ENCODE data around the gene KIAA0825.

Gene KIAA0825

GRCh38 chr5:94501365-94501764, 117.0 kb downstream of the KIAA0825 start:
- Histone ChIP-seq H3K9ac (ENCODE audit: low read length in 2 of 2) (no peak overlapping the region), H3K27ac (ENCODE audit: low read length) (no peak overlapping the region), H3K4me1 (ENCODE audit: control insufficient read depth, insufficient read depth, low read length) (no peaks in the 10 kb centered on the region), H3K27me3 (ENCODE audit: control insufficient read depth in 1 of 2, insufficient read depth in 2 of 2, low read length in 2 of 2) (no peaks in the 10 kb centered on the region), H3K4me3 (ENCODE audit: low read length in 2 of 2) (no peak overlapping the region), H3K9me3 (ENCODE audit: control insufficient read depth in 2 of 2, low read length in 2 of 2) (no peaks in the 10 kb centered on the region), H3K36me3 (ENCODE audit: control insufficient read depth in 2 of 2, insufficient read depth in 2 of 2, low read length in 2 of 2) (no peaks in the 10 kb centered on the region)

GRCh38 chr5:94499806-94500205, 118.6 kb downstream of the KIAA0825 start:
- no peak overlapping the region for H3K4me3 ChIP-seq (ENCODE audit: low read length in 2 of 2)
- no peaks in the 10 kb centered on the region for H3K36me3 ChIP-seq (ENCODE audit: control insufficient read depth in 2 of 2, insufficient read depth in 2 of 2, low read length in 2 of 2)
- no peaks in the 10 kb centered on the region for H3K4me1 ChIP-seq (ENCODE audit: control insufficient read depth, insufficient read depth, low read length)
- no peaks in the 10 kb centered on the region for H3K27me3 ChIP-seq (ENCODE audit: control insufficient read depth in 1 of 2, insufficient read depth in 2 of 2, low read length in 2 of 2)
- no peak overlapping the region for H3K9ac ChIP-seq (ENCODE audit: low read length in 2 of 2)
- no peak overlapping the region for H3K27ac ChIP-seq (ENCODE audit: low read length)
- H3K9me3 ChIP-seq (ENCODE audit: control insufficient read depth in 2 of 2, low read length in 2 of 2) = no peaks in the 10 kb centered on the region

- no peak overlapping the region for H3K27ac ChIP-seq (ENCODE audit: low read length)
- no peak overlapping the region for H3K9ac ChIP-seq (ENCODE audit: low read length in 2 of 2)
- H3K4me3 ChIP-seq (ENCODE audit: low read length in 2 of 2) = no peak overlapping the region
- no peaks in the 10 kb centered on the region for H3K9me3 ChIP-seq (ENCODE audit: control insufficient read depth in 2 of 2, low read length in 2 of 2)
- no peaks in the 10 kb centered on the region for H3K36me3 ChIP-seq (ENCODE audit: control insufficient read depth in 2 of 2, insufficient read depth in 2 of 2, low read length in 2 of 2)
- no peaks in the 10 kb centered on the region for H3K4me1 ChIP-seq (ENCODE audit: control insufficient read depth, insufficient read depth, low read length)
- no peaks in the 10 kb centered on the region for H3K27me3 ChIP-seq (ENCODE audit: control insufficient read depth in 1 of 2, insufficient read depth in 2 of 2, low read length in 2 of 2)
Measured at GRCh38 chr5:94498199-94498598, 120.2 kb downstream of the KIAA0825 start.

- no peak overlapping the region for H3K4me3 ChIP-seq (ENCODE audit: low read length in 2 of 2)
- no peaks in the 10 kb centered on the region for H3K27me3 ChIP-seq (ENCODE audit: control insufficient read depth in 1 of 2, insufficient read depth in 2 of 2, low read length in 2 of 2)
- H3K36me3 ChIP-seq (ENCODE audit: control insufficient read depth in 2 of 2, insufficient read depth in 2 of 2, low read length in 2 of 2) = no peaks in the 10 kb centered on the region
- H3K4me1 ChIP-seq (ENCODE audit: control insufficient read depth, insufficient read depth, low read length) = no peaks in the 10 kb centered on the region
- H3K27ac ChIP-seq (ENCODE audit: low read length) = no peak overlapping the region
- H3K9ac ChIP-seq (ENCODE audit: low read length in 2 of 2) = no peak overlapping the region
- no peaks in the 10 kb centered on the region for H3K9me3 ChIP-seq (ENCODE audit: control insufficient read depth in 2 of 2, low read length in 2 of 2)
Measured at GRCh38 chr5:94485067-94485466, 133.3 kb downstream of the KIAA0825 start.

GRCh38 chr5:94481059-94481458, 137.3 kb downstream of the KIAA0825 start:
- Histone ChIP-seq H3K9me3 (ENCODE audit: control insufficient read depth in 2 of 2, low read length in 2 of 2) (no peaks in the 10 kb centered on the region), H3K36me3 (ENCODE audit: control insufficient read depth in 2 of 2, insufficient read depth in 2 of 2, low read length in 2 of 2) (peaks cover 2 to 5% of the 10 kb centered on the region in 2 donors), H3K27ac (ENCODE audit: low read length) (no peak overlapping the region), H3K27me3 (ENCODE audit: control insufficient read depth in 1 of 2, insufficient read depth in 2 of 2, low read length in 2 of 2) (no peaks in the 10 kb centered on the region), H3K4me3 (ENCODE audit: low read length in 2 of 2) (no peak overlapping the region), H3K9ac (ENCODE audit: low read length in 2 of 2) (no peak overlapping the region), H3K4me1 (ENCODE audit: control insufficient read depth, insufficient read depth, low read length) (no peaks in the 10 kb centered on the region)

- Histone ChIP-seq H3K9me3 (ENCODE audit: control insufficient read depth in 2 of 2, low read length in 2 of 2) (no peaks in the 10 kb centered on the region), H3K4me3 (ENCODE audit: low read length in 2 of 2) (no peak overlapping the region), H3K27me3 (ENCODE audit: control insufficient read depth in 1 of 2, insufficient read depth in 2 of 2, low read length in 2 of 2) (no peaks in the 10 kb centered on the region), H3K36me3 (ENCODE audit: control insufficient read depth in 2 of 2, insufficient read depth in 2 of 2, low read length in 2 of 2) (peaks cover 2 to 5% of the 10 kb centered on the region in 2 donors), H3K9ac (ENCODE audit: low read length in 2 of 2) (no peak overlapping the region), H3K27ac (ENCODE audit: low read length) (no peak overlapping the region), H3K4me1 (ENCODE audit: control insufficient read depth, insufficient read depth, low read length) (no peaks in the 10 kb centered on the region)
Measured at GRCh38 chr5:94480486-94480885, 137.9 kb downstream of the KIAA0825 start.

GRCh38 chr5:94473936-94474335, 144.5 kb downstream of the KIAA0825 start:
- H3K4me1 ChIP-seq (ENCODE audit: control insufficient read depth, insufficient read depth, low read length) = no peaks in the 10 kb centered on the region
- no peaks in the 10 kb centered on the region for H3K9me3 ChIP-seq (ENCODE audit: control insufficient read depth in 2 of 2, low read length in 2 of 2)
- H3K27me3 ChIP-seq (ENCODE audit: control insufficient read depth in 1 of 2, insufficient read depth in 2 of 2, low read length in 2 of 2) = no peaks in the 10 kb centered on the region
- H3K9ac ChIP-seq (ENCODE audit: low read length in 2 of 2) = no peak overlapping the region
- H3K36me3 ChIP-seq (ENCODE audit: control insufficient read depth in 2 of 2, insufficient read depth in 2 of 2, low read length in 2 of 2) = peaks cover 2 to 5% of the 10 kb centered on the region in 2 donors
- no peak overlapping the region for H3K4me3 ChIP-seq (ENCODE audit: low read length in 2 of 2)
- H3K27ac ChIP-seq (ENCODE audit: low read length) = no peak overlapping the region

GRCh38 chr5:94471521-94471920, 146.9 kb downstream of the KIAA0825 start:
- no peaks in the 10 kb centered on the region for H3K9me3 ChIP-seq (ENCODE audit: control insufficient read depth in 2 of 2, low read length in 2 of 2)
- no peaks in the 10 kb centered on the region for H3K4me1 ChIP-seq (ENCODE audit: control insufficient read depth, insufficient read depth, low read length)
- H3K27ac ChIP-seq (ENCODE audit: low read length) = no peak overlapping the region
- H3K9ac ChIP-seq (ENCODE audit: low read length in 2 of 2) = no peak overlapping the region
- H3K27me3 ChIP-seq (ENCODE audit: control insufficient read depth in 1 of 2, insufficient read depth in 2 of 2, low read length in 2 of 2) = no peaks in the 10 kb centered on the region
- H3K36me3 ChIP-seq (ENCODE audit: control insufficient read depth in 2 of 2, insufficient read depth in 2 of 2, low read length in 2 of 2) = peaks cover 1 to 2% of the 10 kb centered on the region in 2 donors
- no peak overlapping the region for H3K4me3 ChIP-seq (ENCODE audit: low read length in 2 of 2)

GRCh38 chr5:94470802-94471201, 147.6 kb downstream of the KIAA0825 start:
- H3K4me3 ChIP-seq (ENCODE audit: low read length in 2 of 2) = no peak overlapping the region
- H3K9me3 ChIP-seq (ENCODE audit: control insufficient read depth in 2 of 2, low read length in 2 of 2) = no peaks in the 10 kb centered on the region
- no peaks in the 10 kb centered on the region for H3K36me3 ChIP-seq (ENCODE audit: control insufficient read depth in 2 of 2, insufficient read depth in 2 of 2, low read length in 2 of 2)
- no peak overlapping the region for H3K9ac ChIP-seq (ENCODE audit: low read length in 2 of 2)
- H3K4me1 ChIP-seq (ENCODE audit: control insufficient read depth, insufficient read depth, low read length) = no peaks in the 10 kb centered on the region
- no peak overlapping the region for H3K27ac ChIP-seq (ENCODE audit: low read length)
- H3K27me3 ChIP-seq (ENCODE audit: control insufficient read depth in 1 of 2, insufficient read depth in 2 of 2, low read length in 2 of 2) = no peaks in the 10 kb centered on the region

- Histone ChIP-seq H3K36me3 (ENCODE audit: control insufficient read depth in 2 of 2, insufficient read depth in 2 of 2, low read length in 2 of 2) (no peaks in the 10 kb centered on the region), H3K9ac (ENCODE audit: low read length in 2 of 2) (no peak overlapping the region), H3K27ac (ENCODE audit: low read length) (no peak overlapping the region), H3K9me3 (ENCODE audit: control insufficient read depth in 2 of 2, low read length in 2 of 2) (no peaks in the 10 kb centered on the region), H3K4me3 (ENCODE audit: low read length in 2 of 2) (no peak overlapping the region), H3K27me3 (ENCODE audit: control insufficient read depth in 1 of 2, insufficient read depth in 2 of 2, low read length in 2 of 2) (no peaks in the 10 kb centered on the region), H3K4me1 (ENCODE audit: control insufficient read depth, insufficient read depth, low read length) (no peaks in the 10 kb centered on the region)
Measured at GRCh38 chr5:94469894-94470329, 148.5 kb downstream of the KIAA0825 start.

- Histone ChIP-seq H3K36me3 (ENCODE audit: control insufficient read depth in 2 of 2, insufficient read depth in 2 of 2, low read length in 2 of 2) (no peaks in the 10 kb centered on the region), H3K4me3 (ENCODE audit: low read length in 2 of 2) (no peak overlapping the region), H3K27ac (ENCODE audit: low read length) (no peak overlapping the region), H3K4me1 (ENCODE audit: control insufficient read depth, insufficient read depth, low read length) (no peaks in the 10 kb centered on the region), H3K27me3 (ENCODE audit: control insufficient read depth in 1 of 2, insufficient read depth in 2 of 2, low read length in 2 of 2) (no peaks in the 10 kb centered on the region), H3K9me3 (ENCODE audit: control insufficient read depth in 2 of 2, low read length in 2 of 2) (no peaks in the 10 kb centered on the region), H3K9ac (ENCODE audit: low read length in 2 of 2) (no peak overlapping the region)
Measured at GRCh38 chr5:94467954-94468930, 150.2 kb downstream of the KIAA0825 start.
